DOHH2 (cell line): ENCODE results near the gene MYO1A.
"Not testable (repeated sequence)": the region's sequence is repeated elsewhere in the genome, so short reads cannot be mapped to it uniquely, and the experiment has no call there.

ENCODE experiments used
- CTCF ChIP-seq: fragments of 200-600 bp; sonication (generic); IDR thresholded peaks from one replicate; pipeline ENCODE4 v1.5.1; 2014; ENCODE audit warnings: antibody characterized with exemption, mild to moderate bottlenecking, low read depth, low read length; ENCODE audit not compliant: poor library complexity, severe bottlenecking
- EZH2phosphoT487 ChIP-seq: fragments of 200-600 bp; sonication (generic); IDR thresholded peaks from 2 replicates; pipeline ENCODE4 v1.6.1; 2017; ENCODE audit warnings: borderline replicate concordance, mild to moderate bottlenecking, antibody characterized with exemption, low read length, moderate library complexity, mixed read lengths

GRCh38 chr12:57073566-57074450, 23.9 kb upstream of the MYO1A start:
- not testable (repeated sequence) for TF ChIP-seq CTCF, EZH2phosphoT487
